Measurements from ENCODE around the gene GALNT13.

GALNT13 gene

GRCh38 chr2:154495455-154495868 is 623.7 kb downstream of the GALNT13 start:
- no peak for DNase-seq

- DNase-seq: no peak
These were observed 625.3 kb downstream of the GALNT13 start for GRCh38 chr2:154497019-154497418.
